Ishikawa (cell line): Measurements from ENCODE around the gene CILP2.

Experiments
- CEBPB ChIP-seq: IDR thresholded peaks from 2 replicates; pipeline ENCODE4 v1.6.1; 2012
- CREB1 ChIP-seq: IDR thresholded peaks from 2 replicates; pipeline ENCODE4 v1.6.1; 2012; ENCODE audit warnings: low read depth
- EGR1 ChIP-seq: IDR thresholded peaks from 2 replicates; pipeline ENCODE4 v1.6.1; 2012
- EP300 ChIP-seq: IDR thresholded peaks from 2 replicates; pipeline ENCODE4 v1.6.1; 2012; ENCODE audit warnings: borderline replicate concordance
- FOXM1 ChIP-seq: IDR thresholded peaks from 2 replicates; pipeline ENCODE4 v1.6.1; 2012; ENCODE audit warnings: low read depth, borderline replicate concordance
- MAX ChIP-seq: IDR thresholded peaks from 2 replicates; pipeline ENCODE4 v1.6.1; 2012
- NFIC ChIP-seq: IDR thresholded peaks from 2 replicates; pipeline ENCODE4 v1.6.1; 2012
- RAD21 ChIP-seq: IDR thresholded peaks from 2 replicates; pipeline ENCODE4 v1.6.1; 2012; ENCODE audit warnings: low read depth
- TAF1 ChIP-seq: IDR thresholded peaks from 2 replicates; pipeline ENCODE4 v1.6.1; 2012; ENCODE audit warnings: low read depth, mild to moderate bottlenecking
- TCF12 ChIP-seq: IDR thresholded peaks from 2 replicates; pipeline ENCODE4 v1.6.1; 2012; ENCODE audit warnings: low read depth
- TEAD4 ChIP-seq: IDR thresholded peaks from 2 replicates; pipeline ENCODE4 v1.6.1; 2012
- USF1 ChIP-seq: IDR thresholded peaks from 2 replicates; pipeline ENCODE4 v1.6.1; 2012
- YY1 ChIP-seq: IDR thresholded peaks from 2 replicates; pipeline ENCODE4 v1.6.1; 2012; ENCODE audit warnings: low read depth
- ZBTB7A ChIP-seq: IDR thresholded peaks from 2 replicates; pipeline ENCODE4 v1.6.1; 2012; ENCODE audit warnings: low read depth
- TF ChIP-seq, protein P1 (sequence below): IDR thresholded peaks from 2 replicates; pipeline ENCODE4 v1.6.1; 2012; ENCODE audit warnings: low read depth, mild to moderate bottlenecking

The CILP2 gene

DNA sequence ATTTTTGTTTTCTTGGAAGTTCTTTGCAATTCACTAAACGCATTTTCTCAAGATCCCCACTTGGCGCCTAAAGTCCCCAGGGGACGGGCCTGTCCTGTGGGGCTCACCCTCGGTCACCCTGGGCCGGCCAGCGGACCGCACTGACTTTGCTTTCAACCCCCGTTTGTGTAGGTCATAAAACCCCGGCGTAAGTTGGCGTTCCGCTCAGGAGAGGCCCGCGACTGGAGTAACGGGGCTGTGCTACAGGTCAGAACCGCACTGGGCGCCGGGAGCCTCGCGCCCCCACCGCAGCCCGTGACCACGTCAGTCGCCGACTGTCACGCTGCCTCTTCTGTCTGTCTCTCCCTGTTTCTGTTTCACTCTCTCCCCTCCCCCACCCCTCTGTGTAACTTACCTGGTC lies 36.3 kb upstream of the CILP2 start:
- TF ChIP-seq CREB1 (no peak), YY1 (no peak)

DNA sequence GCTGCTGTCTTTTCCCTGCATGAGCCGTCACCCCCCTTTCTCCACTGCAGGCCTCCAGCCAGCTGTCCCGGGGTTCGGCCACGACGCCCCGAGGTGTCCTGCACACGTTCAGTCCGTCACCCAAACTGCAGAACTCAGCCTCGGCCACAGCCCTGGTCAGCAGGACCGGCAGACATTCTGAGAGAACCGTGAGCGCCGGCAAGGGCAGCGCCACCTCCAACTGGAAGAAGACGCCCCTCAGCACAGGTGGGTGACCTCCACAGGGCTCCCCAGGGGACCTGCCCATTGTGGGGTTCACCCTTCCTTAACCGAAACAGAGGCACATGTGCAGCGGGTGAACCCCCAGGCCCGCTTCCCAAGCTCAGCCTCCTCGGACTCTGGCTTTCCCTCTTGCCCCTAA lies 35.8 kb upstream of the CILP2 start:
- TF ChIP-seq, protein P1, sequence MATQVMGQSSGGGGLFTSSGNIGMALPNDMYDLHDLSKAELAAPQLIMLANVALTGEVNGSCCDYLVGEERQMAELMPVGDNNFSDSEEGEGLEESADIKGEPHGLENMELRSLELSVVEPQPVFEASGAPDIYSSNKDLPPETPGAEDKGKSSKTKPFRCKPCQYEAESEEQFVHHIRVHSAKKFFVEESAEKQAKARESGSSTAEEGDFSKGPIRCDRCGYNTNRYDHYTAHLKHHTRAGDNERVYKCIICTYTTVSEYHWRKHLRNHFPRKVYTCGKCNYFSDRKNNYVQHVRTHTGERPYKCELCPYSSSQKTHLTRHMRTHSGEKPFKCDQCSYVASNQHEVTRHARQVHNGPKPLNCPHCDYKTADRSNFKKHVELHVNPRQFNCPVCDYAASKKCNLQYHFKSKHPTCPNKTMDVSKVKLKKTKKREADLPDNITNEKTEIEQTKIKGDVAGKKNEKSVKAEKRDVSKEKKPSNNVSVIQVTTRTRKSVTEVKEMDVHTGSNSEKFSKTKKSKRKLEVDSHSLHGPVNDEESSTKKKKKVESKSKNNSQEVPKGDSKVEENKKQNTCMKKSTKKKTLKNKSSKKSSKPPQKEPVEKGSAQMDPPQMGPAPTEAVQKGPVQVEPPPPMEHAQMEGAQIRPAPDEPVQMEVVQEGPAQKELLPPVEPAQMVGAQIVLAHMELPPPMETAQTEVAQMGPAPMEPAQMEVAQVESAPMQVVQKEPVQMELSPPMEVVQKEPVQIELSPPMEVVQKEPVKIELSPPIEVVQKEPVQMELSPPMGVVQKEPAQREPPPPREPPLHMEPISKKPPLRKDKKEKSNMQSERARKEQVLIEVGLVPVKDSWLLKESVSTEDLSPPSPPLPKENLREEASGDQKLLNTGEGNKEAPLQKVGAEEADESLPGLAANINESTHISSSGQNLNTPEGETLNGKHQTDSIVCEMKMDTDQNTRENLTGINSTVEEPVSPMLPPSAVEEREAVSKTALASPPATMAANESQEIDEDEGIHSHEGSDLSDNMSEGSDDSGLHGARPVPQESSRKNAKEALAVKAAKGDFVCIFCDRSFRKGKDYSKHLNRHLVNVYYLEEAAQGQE: no peak

- TF ChIP-seq ZBTB7A (no peak), TEAD4 (no peak), RAD21 (no peak), FOXM1 (no peak), TAF1 (no peak), EP300 (no peak), EGR1 (no peak), NFIC (no peak), YY1 (no peak), TCF12 (no peak), MAX (no peak), CREB1 (no peak), USF1 (no peak), CEBPB (no peak)
- TF ChIP-seq, protein P1: no peak
These were observed 35.1 kb upstream of the CILP2 start for GRCh38 chr19:19502808-19503602.

- TF ChIP-seq, protein P1: peak; percentile 20; the same call in 1 of the 2 replicates
- TF ChIP-seq RAD21 (no peak), ZBTB7A (no peak)
These were observed 33.1 kb upstream of the CILP2 start for GRCh38 chr19:19504754-19505668.

GRCh38 chr19:19505669-19506326 lies 32.3 kb upstream of the CILP2 start:
- TF ChIP-seq FOXM1: no peak
- TF ChIP-seq TCF12: no peak
- TF ChIP-seq TEAD4: no peak
- no peak for TF ChIP-seq CREB1
- no peak for TF ChIP-seq YY1
- no peak for TF ChIP-seq EP300
- no peak for TF ChIP-seq MAX
- TF ChIP-seq CEBPB: no peak
- no peak for TF ChIP-seq NFIC
- no peak for TF ChIP-seq RAD21
- no peak for TF ChIP-seq USF1
- no peak for TF ChIP-seq EGR1
- TF ChIP-seq TAF1: no peak
- no peak for TF ChIP-seq ZBTB7A
- TF ChIP-seq, protein P1: no peak
